Esophagus muscularis mucosa (tissue), 4 donors: Measurements from ENCODE around the gene PLEKHG4B. TPM values are rescaled to one million over a fixed set of nuclear protein-coding genes. Genes with fewer than 3 reads are reported as not detected.

Experiments
- DNase-seq: peaks from one replicate; pipeline ENCODE4 v3.0.0-alpha.2; 2017; ENCODE audit errors: extremely low spot score
- H3K27ac ChIP-seq, 4 donors: fragments of 200-600 bp; sonication (generic); replicated peaks in 1 of 4; 1 replicate in 3 of 4; 2 replicates in 1 of 4; pipeline ENCODE4 v1.5.1; 2016 to 2019; ENCODE audit warnings: mild to moderate bottlenecking in 1 of 4
- H3K27me3 ChIP-seq, 4 donors: fragments of 200-600 bp; sonication (generic); one replicate each; pipeline versions ENCODE4 v1.5.1 to v1.6.0; 2016 to 2019
- H3K36me3 ChIP-seq, 4 donors: fragments of 200-600 bp; sonication (generic); one replicate each; pipeline ENCODE4 v1.5.1; 2016 to 2019
- H3K4me1 ChIP-seq, 4 donors: fragments of 200-600 bp; sonication (generic); one replicate each; pipeline ENCODE4 v1.5.1; 2016 to 2019
- H3K4me3 ChIP-seq, 4 donors: fragments of 200-600 bp; sonication (generic); 1 replicate in 2 of 4; 2 replicates in 2 of 4; pipeline ENCODE4 v1.5.1; 2016 to 2019; ENCODE audit warnings: mild to moderate bottlenecking in 4 of 4, moderate library complexity in 1 of 4
- H3K9me3 ChIP-seq, 4 donors: fragments of 200-600 bp; sonication (generic); 1 replicate in 3 of 4; 2 replicates in 1 of 4; pipeline ENCODE4 v1.5.1; 2016 to 2019
- EP300 ChIP-seq: sonication (generic); formaldehyde crosslinking; IDR thresholded peaks from one replicate; pipeline ENCODE4 v1.6.1; 2017; ENCODE audit warnings: antibody characterized with exemption
- POLR2A ChIP-seq: fragments of 450-650 bp; IDR thresholded peaks from one replicate; pipeline ENCODE4 v1.6.1; 2017; ENCODE audit warnings: antibody characterized with exemption, moderate library complexity, mild to moderate bottlenecking, low read depth
- POLR2AphosphoS5 ChIP-seq, 2 donors: sonication (generic); formaldehyde crosslinking; IDR thresholded peaks; one replicate each; pipeline ENCODE4 v1.6.1; 2017; ENCODE audit warnings: antibody characterized with exemption in 2 of 2
- WGBS: methylation state at CpG from one replicate; pipeline ENCODE4 v1.1.5; 2018; 5-methylcytosine and 5-hydroxymethylcytosine counted together
- intact Hi-C: fragments of 100-400 bp; cut with DNase I; formaldehyde crosslinking; loops from one replicate; pipeline ENCODE4 v1.15.1; 2023
- total RNA-seq, 4 donors: library from RNA; depleted of rRNA; stranded (reverse); fragments of >200 nt; gene quantifications; one replicate each; pipeline versions ENCODE4 v1.1.0 to v1.2.1, GENCODE V29; 2016
- TF ChIP-seq, protein P1 (sequence below), 3 experiments: fragments of 200-600 bp in 2 of 3; fragments of 450-650 bp in 1 of 3; sonication (generic) in 2 of 3; IDR thresholded peaks; one replicate each; pipeline ENCODE4 v1.5.1; 2017 to 2019; ENCODE audit warnings: antibody characterized with exemption in 3 of 3, mild to moderate bottlenecking in 2 of 3, moderate library complexity in 1 of 3

PLEKHG4B gene
- total RNA-seq, 4 donors from 2014 or later, result under 0.01 to 0.46 TPM; not detected in 2

DNA sequence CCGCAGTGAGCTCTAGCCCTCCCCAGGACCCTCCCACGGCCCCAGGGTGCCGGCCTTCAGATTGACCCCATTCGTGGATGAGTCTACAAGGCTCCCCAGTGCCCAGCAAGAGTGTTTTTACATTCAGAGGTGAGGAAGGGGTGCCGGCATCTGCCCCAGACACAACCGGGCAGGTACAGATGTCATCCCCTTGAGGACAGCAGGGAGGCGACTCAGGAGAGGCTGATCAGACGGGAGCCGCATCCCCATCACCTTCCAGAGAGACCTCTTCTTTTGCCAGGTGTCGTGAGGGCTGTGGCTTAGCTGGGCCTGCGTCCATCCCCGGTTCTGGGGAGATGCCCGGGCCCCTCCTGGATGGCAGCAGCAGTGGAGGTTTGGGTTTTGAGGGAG lies 95.1 kb downstream of the PLEKHG4B start:
- DNase-seq, result no peak

DNA sequence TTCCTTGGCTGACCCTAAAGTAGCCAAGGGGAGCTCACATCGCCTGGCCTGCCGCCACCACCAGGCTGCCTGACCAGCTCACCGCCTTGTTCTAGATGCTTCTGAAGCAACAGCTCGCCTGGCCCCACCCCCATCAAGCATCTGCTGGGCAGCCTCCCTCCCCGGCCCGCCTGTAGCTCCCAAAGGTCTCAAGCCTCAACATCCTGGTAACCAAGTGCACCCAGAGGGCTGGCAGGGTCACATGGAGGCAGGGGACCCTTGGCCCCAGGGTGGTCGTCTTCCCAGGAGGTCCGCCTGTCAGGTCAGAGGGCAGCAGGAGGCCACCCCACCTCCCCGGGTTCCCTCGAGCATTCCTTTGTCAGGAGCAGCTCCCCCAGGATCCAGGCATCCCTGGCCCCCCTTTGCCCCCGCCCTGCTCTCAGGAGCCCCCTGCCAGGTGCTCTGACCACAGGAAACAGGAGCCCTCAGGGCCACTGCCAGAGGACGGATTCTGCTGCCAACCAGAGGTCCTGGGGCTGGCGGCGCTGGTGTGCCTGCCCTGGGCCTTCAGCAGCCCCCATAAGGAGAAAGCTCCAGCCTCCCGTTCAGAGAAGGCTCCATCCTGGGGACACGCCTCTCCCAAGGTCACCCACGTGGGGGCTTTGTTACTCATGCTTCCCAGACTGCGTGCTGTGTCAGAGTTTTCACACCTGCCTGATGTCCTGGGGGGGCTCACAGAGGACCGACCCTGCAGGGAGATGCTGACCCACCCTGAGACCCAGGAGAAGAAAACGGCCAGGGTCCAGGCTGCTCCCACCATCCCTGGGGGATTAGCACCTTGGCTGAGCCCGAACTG lies 95.9 kb downstream of the PLEKHG4B start:
- peak overlapping the region; percentile 29 to 44 (median 36) for H3K4me3 ChIP-seq
- no peak for DNase-seq
- no peaks in the 10 kb centered on the region for H3K36me3 ChIP-seq
- H3K4me1 ChIP-seq, result peaks cover 25 to 49% (median 35%) of the 10 kb centered on the region in 4 donors
- peaks cover 0 to 40% (median 0%) of the 10 kb centered on the region in 4 donors for H3K27me3 ChIP-seq
- TF ChIP-seq, protein P1, sequence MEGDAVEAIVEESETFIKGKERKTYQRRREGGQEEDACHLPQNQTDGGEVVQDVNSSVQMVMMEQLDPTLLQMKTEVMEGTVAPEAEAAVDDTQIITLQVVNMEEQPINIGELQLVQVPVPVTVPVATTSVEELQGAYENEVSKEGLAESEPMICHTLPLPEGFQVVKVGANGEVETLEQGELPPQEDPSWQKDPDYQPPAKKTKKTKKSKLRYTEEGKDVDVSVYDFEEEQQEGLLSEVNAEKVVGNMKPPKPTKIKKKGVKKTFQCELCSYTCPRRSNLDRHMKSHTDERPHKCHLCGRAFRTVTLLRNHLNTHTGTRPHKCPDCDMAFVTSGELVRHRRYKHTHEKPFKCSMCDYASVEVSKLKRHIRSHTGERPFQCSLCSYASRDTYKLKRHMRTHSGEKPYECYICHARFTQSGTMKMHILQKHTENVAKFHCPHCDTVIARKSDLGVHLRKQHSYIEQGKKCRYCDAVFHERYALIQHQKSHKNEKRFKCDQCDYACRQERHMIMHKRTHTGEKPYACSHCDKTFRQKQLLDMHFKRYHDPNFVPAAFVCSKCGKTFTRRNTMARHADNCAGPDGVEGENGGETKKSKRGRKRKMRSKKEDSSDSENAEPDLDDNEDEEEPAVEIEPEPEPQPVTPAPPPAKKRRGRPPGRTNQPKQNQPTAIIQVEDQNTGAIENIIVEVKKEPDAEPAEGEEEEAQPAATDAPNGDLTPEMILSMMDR (IDR thresholded peaks at IDR 0.05), result no peak
- TF ChIP-seq POLR2AphosphoS5 (IDR thresholded peaks at IDR 0.05), result no peak
- TF ChIP-seq EP300, result no peak
- TF ChIP-seq POLR2A, result no peak
- 63% methylated on average over 11 of the region's 21 CpGs for WGBS
- intact Hi-C loops, result no loop called here
- H3K9me3 ChIP-seq, result no peaks in the 10 kb centered on the region
- no peak overlapping the region for H3K27ac ChIP-seq

More for the DNA sequence above, 95.1 kb downstream of the PLEKHG4B start:
- H3K27me3 ChIP-seq, result peaks cover 0 to 34% (median 0%) of the 10 kb centered on the region in 4 donors
- no peaks in the 10 kb centered on the region for H3K36me3 ChIP-seq
- no peak overlapping the region for H3K4me3 ChIP-seq
- no peak for TF ChIP-seq EP300
- TF ChIP-seq, protein P1 (IDR thresholded peaks at IDR 0.05), result no peak
- TF ChIP-seq POLR2A, result no peak
- no peak for TF ChIP-seq POLR2AphosphoS5 (IDR thresholded peaks at IDR 0.05)
- H3K9me3 ChIP-seq, result no peaks in the 10 kb centered on the region
- intact Hi-C loops, result no loop called here
- H3K27ac ChIP-seq, result no peak overlapping the region
- WGBS, result 82% methylated on average over 10 of the region's 13 CpGs
- peaks cover 25 to 49% (median 35%) of the 10 kb centered on the region in 4 donors for H3K4me1 ChIP-seq

DNA sequence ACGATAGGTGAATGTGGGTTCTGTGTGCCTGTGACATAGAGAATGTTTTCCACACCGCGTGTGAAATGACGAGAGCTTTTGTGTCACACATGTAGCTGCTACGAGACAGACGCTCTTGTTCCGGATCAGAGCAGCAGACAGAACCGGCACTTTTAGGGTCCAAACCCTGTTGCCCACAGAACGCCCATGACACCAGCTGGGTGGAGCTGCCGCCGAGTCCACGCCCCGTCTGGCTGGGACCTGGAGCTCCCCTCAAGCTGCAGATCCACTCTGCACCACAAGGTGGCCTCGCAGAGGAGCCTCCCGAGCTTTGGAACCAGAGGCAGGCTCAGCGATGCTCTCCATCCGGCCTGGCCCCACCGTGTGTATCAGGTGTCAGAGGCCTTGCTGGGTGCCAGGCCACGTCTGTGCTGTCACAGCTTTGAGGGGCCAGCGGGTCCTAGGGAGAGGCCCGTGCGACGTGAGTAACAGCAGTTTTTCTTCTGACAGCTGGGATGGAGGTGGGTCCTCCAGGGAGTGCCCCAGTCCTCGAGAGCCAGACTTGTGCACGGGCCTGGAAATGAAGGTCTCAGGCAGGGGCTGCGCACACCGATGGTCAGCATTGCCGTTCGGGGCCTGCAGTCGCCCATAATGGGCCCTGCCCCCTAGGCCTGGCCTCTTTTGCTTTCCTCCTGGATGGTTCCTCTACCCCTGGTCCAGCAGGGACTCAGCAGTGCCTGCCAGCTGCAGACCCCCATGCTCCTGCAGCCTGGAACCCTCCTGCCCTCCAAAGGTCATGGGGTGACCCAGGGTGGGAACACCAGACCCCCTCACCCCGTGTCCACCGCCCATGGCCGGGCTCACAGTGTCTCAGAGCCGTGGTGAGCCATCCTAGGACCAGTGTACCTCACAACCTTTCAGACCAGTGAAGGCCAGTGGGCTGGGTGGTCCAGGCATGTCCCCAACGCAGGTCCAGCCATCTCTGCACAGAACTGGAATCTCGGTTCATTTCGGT lies 96.8 kb downstream of the PLEKHG4B start:
- peak; percentile 53 to 76 for TF ChIP-seq POLR2AphosphoS5 (IDR thresholded peaks at IDR 0.05)
- TF ChIP-seq POLR2A, result no peak
- TF ChIP-seq, protein P1 (IDR thresholded peaks at IDR 0.05), result peak in 2 of 3 experiments; percentile 87 to 89
- intact Hi-C loops, result no loop called here
- Histone ChIP-seq H3K27ac (no peak overlapping the region), H3K9me3 (no peaks in the 10 kb centered on the region), H3K4me3 (peak overlapping the region; percentile 29 to 44 (median 36)), H3K27me3 (peaks cover 0 to 49% (median 0%) of the 10 kb centered on the region in 4 donors), H3K36me3 (no peaks in the 10 kb centered on the region), H3K4me1 (peaks cover 25 to 49% (median 35%) of the 10 kb centered on the region in 4 donors)
- 38% methylated on average over 19 of the region's 37 CpGs for WGBS
- peak; percentile 93 for DNase-seq

DNA sequence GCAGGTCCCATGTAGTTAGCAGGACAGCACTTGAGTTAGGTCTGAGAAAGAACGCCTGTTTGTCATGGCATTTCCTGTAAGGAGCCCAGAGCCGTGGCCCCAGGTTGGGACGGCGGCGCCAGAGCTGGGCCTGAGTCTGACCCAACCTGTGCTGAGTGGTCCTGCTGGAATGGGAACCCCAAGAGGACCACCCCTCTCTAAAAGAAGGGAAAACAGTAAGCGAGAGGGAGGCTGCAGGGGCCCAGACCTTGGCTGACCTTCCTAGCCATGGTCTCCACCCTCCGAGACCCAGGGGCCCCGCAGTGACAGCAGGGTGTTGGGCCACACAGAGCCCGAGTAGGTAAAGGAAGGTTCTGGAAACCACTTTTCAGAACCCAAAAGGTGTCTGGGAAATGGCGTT lies 97.5 kb downstream of the PLEKHG4B start:
- H3K36me3 ChIP-seq, result no peaks in the 10 kb centered on the region
- no peaks in the 10 kb centered on the region for H3K9me3 ChIP-seq
- no peak overlapping the region for H3K4me3 ChIP-seq
- TF ChIP-seq, protein P1 (IDR thresholded peaks at IDR 0.05), result no peak
- TF ChIP-seq EP300, result no peak
- TF ChIP-seq POLR2A, result no peak
- TF ChIP-seq POLR2AphosphoS5 (IDR thresholded peaks at IDR 0.05), result no peak
- H3K27ac ChIP-seq, result no peak overlapping the region
- no peak for DNase-seq
- peaks cover 25 to 43% (median 35%) of the 10 kb centered on the region in 4 donors for H3K4me1 ChIP-seq
- WGBS, result 89% methylated on average over 10 of the region's 10 CpGs
- intact Hi-C loops, result no loop called here
- peaks cover 0 to 51% (median 0%) of the 10 kb centered on the region in 4 donors for H3K27me3 ChIP-seq
